ENCODE data around the gene OSBPL2.

- TF ChIP-seq POLR2A (IDR thresholded peaks at IDR 0.05) = no peak
- TF ChIP-seq CTCF (IDR thresholded peaks at IDR 0.05) = no peak
Observed at GRCh38 chr20:62223571-62223970, 14.8 kb upstream of the OSBPL2 start.

Measured in testis (tissue), 2 donors.